Suprapubic skin (tissue), 4 donors: ENCODE measurements around the gene ZNF532. TPM values are rescaled to one million over a fixed set of nuclear protein-coding genes. Genes with fewer than 3 reads are reported as not detected.

Experiments
- DNase-seq, 2 donors: peaks; one replicate each; pipeline ENCODE4 v3.0.0-alpha.2; 2019; ENCODE audit warnings: low spot score in 2 of 2
- H3K27ac ChIP-seq: fragments of 200-600 bp; sonication (generic); one replicate; pipeline ENCODE4 v1.5.1; 2019
- H3K27me3 ChIP-seq: fragments of 200-600 bp; sonication (generic); one replicate; pipeline ENCODE4 v1.5.1; 2019
- H3K36me3 ChIP-seq: fragments of 200-600 bp; sonication (generic); one replicate; pipeline ENCODE4 v1.5.1; 2019
- H3K4me1 ChIP-seq: fragments of 200-600 bp; sonication (generic); one replicate; pipeline ENCODE4 v1.5.1; 2019
- H3K4me3 ChIP-seq: fragments of 200-600 bp; sonication (generic); one replicate; pipeline ENCODE4 v1.5.1; 2019; ENCODE audit warnings: mild to moderate bottlenecking
- H3K9me3 ChIP-seq: fragments of 200-600 bp; sonication (generic); one replicate; pipeline ENCODE4 v1.5.1; 2019
- CTCF ChIP-seq, 2 donors: fragments of 200-600 bp in 1 of 2; fragments of 450-650 bp in 1 of 2; sonication (generic) in 1 of 2; IDR thresholded peaks; one replicate each; pipeline ENCODE4 v1.5.1; 2016 to 2019; ENCODE audit warnings: antibody characterized with exemption in 2 of 2, mild to moderate bottlenecking in 1 of 2, moderate library complexity in 1 of 2
- EP300 ChIP-seq: sonication (generic); formaldehyde crosslinking; IDR thresholded peaks from one replicate; pipeline ENCODE4 v1.6.1; 2017; ENCODE audit warnings: antibody characterized with exemption
- POLR2A ChIP-seq, 2 donors: fragments of 450-650 bp; IDR thresholded peaks; one replicate each; pipeline ENCODE4 v1.6.1; 2017; ENCODE audit warnings: antibody characterized with exemption in 2 of 2, mild to moderate bottlenecking in 2 of 2, moderate library complexity in 2 of 2
- POLR2AphosphoS5 ChIP-seq, 3 donors: sonication (generic); formaldehyde crosslinking; IDR thresholded peaks; one replicate each; pipeline ENCODE4 v1.6.1; 2017; ENCODE audit warnings: antibody characterized with exemption in 3 of 3
- WGBS: methylation state at CpG from one replicate; pipeline ENCODE4 v1.1.5; 2018; 5-methylcytosine and 5-hydroxymethylcytosine counted together
- total RNA-seq, 4 donors: library from RNA; depleted of rRNA; stranded (reverse); fragments of >200 nt; gene quantifications; one replicate each; pipeline ENCODE4 v1.1.0, GENCODE V29; 2016

ZNF532 gene
- total RNA-seq, 4 donors from 2014 or later: 31.1 to 58.5 (median 51.7) TPM

- TF ChIP-seq EP300: no peak
- TF ChIP-seq CTCF (IDR thresholded peaks at IDR 0.05): no peak
- TF ChIP-seq POLR2AphosphoS5 (IDR thresholded peaks at IDR 0.05): no peak
- no peak for TF ChIP-seq POLR2A (IDR thresholded peaks at IDR 0.05)
- Histone ChIP-seq H3K4me1 (no peaks in the 10 kb centered on the region), H3K27me3 (no peaks in the 10 kb centered on the region), H3K9me3 (no peaks in the 10 kb centered on the region), H3K4me3 (no peak overlapping the region), H3K27ac (no peak overlapping the region), H3K36me3 (peaks cover 47% of the 10 kb centered on the region)
- DNase-seq: no peak
- 83% methylated on average over 4 of the region's 4 CpGs for WGBS
Observed at GRCh38 chr18:58980991-58981390, 116.3 kb downstream of the ZNF532 start.

GRCh38 chr18:58983260-58984155 lies 118.8 kb downstream of the ZNF532 start:
- WGBS: 81% methylated on average over 17 of the region's 17 CpGs
- Histone ChIP-seq H3K27me3 (no peaks in the 10 kb centered on the region), H3K9me3 (no peaks in the 10 kb centered on the region), H3K4me3 (no peak overlapping the region), H3K4me1 (no peaks in the 10 kb centered on the region), H3K27ac (no peak overlapping the region), H3K36me3 (peaks cover 47% of the 10 kb centered on the region)
- no peak for DNase-seq
- TF ChIP-seq POLR2A (IDR thresholded peaks at IDR 0.05) (no peak), EP300 (no peak), POLR2AphosphoS5 (IDR thresholded peaks at IDR 0.05) (no peak), CTCF (IDR thresholded peaks at IDR 0.05) (no peak)

DNA sequence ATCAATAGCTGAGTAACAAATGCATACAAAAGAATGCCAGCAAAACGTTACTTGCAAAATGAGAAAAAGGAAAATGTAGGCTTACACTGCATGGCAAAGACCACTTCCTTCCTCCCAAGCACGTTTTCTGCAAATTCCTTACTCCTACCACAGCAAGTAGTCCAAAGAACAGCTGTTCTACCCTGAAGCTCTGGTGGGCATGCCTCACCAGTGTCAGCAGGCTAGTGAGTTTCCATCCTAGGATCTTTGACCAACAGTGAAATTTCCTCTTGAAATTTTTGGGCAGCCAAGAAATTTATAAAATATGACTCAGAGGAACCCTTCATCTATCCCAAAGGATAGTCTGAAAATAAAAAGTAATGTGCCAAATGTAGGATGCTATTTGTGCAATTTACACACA lies 123.9 kb downstream of the ZNF532 start:
- H3K27ac ChIP-seq: no peak overlapping the region
- 29% methylated on average over 2 of the region's 2 CpGs for WGBS
- no peak for TF ChIP-seq EP300
- TF ChIP-seq POLR2A (IDR thresholded peaks at IDR 0.05): no peak
- TF ChIP-seq CTCF (IDR thresholded peaks at IDR 0.05): no peak
- H3K36me3 ChIP-seq: peaks cover 7% of the 10 kb centered on the region
- H3K4me3 ChIP-seq: no peak overlapping the region
- peaks cover 3% of the 10 kb centered on the region for H3K4me1 ChIP-seq
- H3K27me3 ChIP-seq: no peaks in the 10 kb centered on the region
- H3K9me3 ChIP-seq: no peaks in the 10 kb centered on the region
- DNase-seq: no peak

DNA sequence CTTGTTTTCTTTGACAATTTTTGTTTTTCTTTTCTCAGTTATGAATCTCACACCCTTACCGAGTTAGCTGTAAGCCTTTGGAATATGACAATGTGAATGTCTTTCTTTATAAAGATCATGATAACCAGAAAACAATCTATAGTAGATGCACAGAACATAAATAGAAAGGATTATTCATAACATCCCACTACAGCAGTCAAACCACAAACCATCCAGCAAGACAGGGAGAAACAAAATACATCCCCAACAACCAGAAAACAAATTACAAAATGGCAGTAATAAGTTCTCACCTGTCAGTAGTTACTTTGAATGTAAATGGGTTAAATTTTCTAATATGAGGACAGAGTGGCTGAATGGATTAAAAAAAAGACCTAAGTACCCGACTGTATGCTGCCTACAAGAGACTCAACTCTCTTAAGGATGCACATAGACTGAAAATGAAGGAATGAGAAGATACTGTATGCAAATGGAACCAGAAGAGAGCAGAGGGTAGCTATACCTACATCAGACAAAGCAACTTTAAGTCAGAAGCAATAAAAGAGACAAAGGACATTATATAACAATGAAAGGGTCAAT lies 124.6 kb downstream of the ZNF532 start:
- DNase-seq: no peak
- H3K36me3 ChIP-seq: peaks cover under 1% of the 10 kb centered on the region
- H3K4me1 ChIP-seq: peaks cover 3% of the 10 kb centered on the region
- no peak overlapping the region for H3K4me3 ChIP-seq
- H3K9me3 ChIP-seq: no peaks in the 10 kb centered on the region
- TF ChIP-seq POLR2AphosphoS5 (IDR thresholded peaks at IDR 0.05) (no peak), CTCF (IDR thresholded peaks at IDR 0.05) (no peak), EP300 (no peak), POLR2A (IDR thresholded peaks at IDR 0.05) (no peak)
- 85% methylated on average over 2 of the region's 2 CpGs for WGBS
- no peaks in the 10 kb centered on the region for H3K27me3 ChIP-seq
- no peak overlapping the region for H3K27ac ChIP-seq

DNA sequence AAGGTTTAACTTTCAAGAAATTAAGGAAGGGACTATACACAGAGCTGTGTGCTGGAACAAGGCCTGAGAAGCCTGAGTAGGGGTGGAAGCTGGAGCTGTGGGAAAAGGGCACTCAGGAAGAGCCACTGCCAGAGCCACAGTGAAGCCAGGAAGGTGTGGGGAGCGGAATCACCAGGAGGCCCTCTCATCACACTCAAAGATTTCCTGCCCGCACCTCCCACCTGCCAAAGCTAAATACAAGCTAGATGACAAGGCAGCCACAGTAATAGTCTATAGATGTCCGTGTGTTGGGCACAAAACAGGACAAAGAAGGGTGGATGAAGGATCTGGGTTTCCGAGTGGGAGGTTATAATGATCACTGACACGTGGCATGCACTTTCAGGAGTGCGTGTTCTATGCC lies 126.0 kb downstream of the ZNF532 start:
- DNase-seq: no peak
- no peak for TF ChIP-seq EP300
- TF ChIP-seq CTCF (IDR thresholded peaks at IDR 0.05): no peak
- TF ChIP-seq POLR2AphosphoS5 (IDR thresholded peaks at IDR 0.05): no peak
- Histone ChIP-seq H3K27ac (peak overlapping the region; percentile 15), H3K36me3 (no peaks in the 10 kb centered on the region), H3K27me3 (no peaks in the 10 kb centered on the region), H3K4me1 (peaks cover 3% of the 10 kb centered on the region), H3K4me3 (no peak overlapping the region), H3K9me3 (no peaks in the 10 kb centered on the region)
- 81% methylated on average over 6 of the region's 6 CpGs for WGBS
